H1 (cell line): Measurements from ENCODE around the gene GNAT2. TPM values are rescaled to one million over a fixed set of nuclear protein-coding genes. Genes with fewer than 3 reads are reported as not detected.

Experiments used
- CTCF ChIA-PET: fragments of 300-600 bp; sonication (Branson Sonifier 250); formaldehyde crosslinking; loops from one replicate; lab custom pipeline; 2021; ENCODE audit not compliant: partially characterized antibody; lab: Charles Lee
- POLR2A ChIA-PET: fragments of 300-600 bp; sonication (Branson Sonifier 250); formaldehyde crosslinking; loops from one replicate; lab custom pipeline; 2021; ENCODE audit warnings: inconsistent platforms; ENCODE audit not compliant: partially characterized antibody; lab: Charles Lee
- DNase-seq, 2 experiments: peaks; one replicate each; pipeline versions ENCODE4 v3.0.0 to v3.0.0-alpha.2; 2010 to 2022; ENCODE audit warnings: low spot score in 2 of 2, low read depth in 1 of 2, mixed read lengths in 1 of 2
- FAIRE-seq: peaks from 2 replicates; lab custom pipeline; 2011; peaks lifted over from hg19 to GRCh38; lab: Jason Lieb, UNC
- H2AFZ ChIP-seq: 2 replicates; pipeline ENCODE4 v1.8.1; 2012; ENCODE audit warnings: low read length, inconsistent platforms
- H2AK5ac ChIP-seq: 2 replicates; pipeline ENCODE4 v1.6.1; 2013; ENCODE audit warnings: low read depth, low read length
- H2BK120ac ChIP-seq: replicated peaks from 2 replicates; pipeline ENCODE3; 2013; ENCODE audit warnings: low read depth, low read length, inconsistent platforms
- H2BK12ac ChIP-seq: 2 replicates; pipeline ENCODE4 v1.6.1; 2013; ENCODE audit warnings: low read depth, low read length
- H2BK15ac ChIP-seq: 2 replicates; pipeline ENCODE4 v1.6.1; 2013; ENCODE audit warnings: low read length
- H2BK20ac ChIP-seq: 2 replicates; pipeline ENCODE4 v1.6.1; 2013; ENCODE audit warnings: low read length
- H2BK5ac ChIP-seq: 2 replicates; pipeline ENCODE4 v1.6.1; 2013; ENCODE audit warnings: low read depth, low read length
- H3K14ac ChIP-seq: 2 replicates; pipeline ENCODE4 v1.6.1; 2013; ENCODE audit warnings: inconsistent platforms; ENCODE audit not compliant: insufficient read length
- H3K18ac ChIP-seq: 2 replicates; pipeline ENCODE4 v1.6.1; 2013; ENCODE audit warnings: low read length; ENCODE audit errors: extremely low read depth
- H3K23ac ChIP-seq: 2 replicates; pipeline ENCODE4 v1.6.1; 2013; ENCODE audit warnings: inconsistent platforms; ENCODE audit not compliant: insufficient read length
- H3K23me2 ChIP-seq: 2 replicates; pipeline ENCODE4 v1.6.1; 2013; ENCODE audit warnings: low read depth, low read length
- H3K27ac ChIP-seq: 2 replicates; pipeline ENCODE4 v1.6.1; 2011; ENCODE audit warnings: low read depth, low read length, inconsistent platforms
- H3K27me3 ChIP-seq, 4 experiments: replicated peaks in 1 of 4; 1 replicate in 1 of 4; 2 replicates in 3 of 4; pipeline versions ENCODE4 v1.6.1 to v1.8.1; 2011 to 2013; ENCODE audit warnings: low read length in 3 of 4, mild to moderate bottlenecking in 3 of 4, inconsistent platforms in 2 of 4, mixed read lengths in 2 of 4, moderate library complexity in 1 of 4; ENCODE audit not compliant: control insufficient read depth in 3 of 4, insufficient read depth in 3 of 4; ENCODE audit errors: extremely low read depth in 1 of 4
- H3K36me3 ChIP-seq, 4 experiments: 2 replicates each; pipeline versions ENCODE4 v1.6.1 to v1.8.1; 2011 to 2013; ENCODE audit warnings: mild to moderate bottlenecking in 4 of 4, low read length in 3 of 4, moderate library complexity in 2 of 4, control low read depth in 1 of 4, inconsistent platforms in 1 of 4; ENCODE audit not compliant: insufficient read depth in 4 of 4, control insufficient read depth in 2 of 4
- H3K4ac ChIP-seq: replicated peaks from 2 replicates; pipeline ENCODE3; 2013; ENCODE audit warnings: low read length, low read depth, mixed read lengths, inconsistent platforms; ENCODE audit not compliant: insufficient read length
- H3K4me1 ChIP-seq, 4 experiments: replicated peaks in 1 of 4; 1 replicate in 1 of 4; 2 replicates in 3 of 4; pipeline versions ENCODE4 v1.6.1 to v1.8.1; 2011 to 2013; ENCODE audit warnings: low read length in 3 of 4, inconsistent platforms in 2 of 4, mixed read lengths in 1 of 4; ENCODE audit not compliant: insufficient read depth in 4 of 4, control insufficient read depth in 3 of 4
- H3K4me2 ChIP-seq, 2 experiments: 2 replicates each; pipeline versions ENCODE4 v1.6.1 to v1.8.1; 2011 to 2013; ENCODE audit warnings: low read depth in 2 of 2, low read length in 2 of 2, control low read depth in 1 of 2, inconsistent platforms in 1 of 2, mild to moderate bottlenecking in 1 of 2; ENCODE audit not compliant: insufficient read depth in 1 of 2
- H3K4me3 ChIP-seq, 4 experiments: fragments of 200-600, 300-600 bp in 1 of 4; sonication (generic), shearing (Covaris generic), sonication (Bioruptor Twin) in 1 of 4; 2 replicates each; pipeline versions ENCODE4 v1.5.1 to v1.8.1; 2011 to 2016; ENCODE audit warnings: low read length in 4 of 4, low read depth in 3 of 4, control low read depth in 2 of 4, inconsistent platforms in 2 of 4, mild to moderate bottlenecking in 2 of 4, mixed read lengths in 1 of 4, moderate library complexity in 1 of 4; ENCODE audit not compliant: insufficient read depth in 2 of 4; ENCODE audit errors: extremely low read depth in 1 of 4
- H3K56ac ChIP-seq: replicated peaks from 2 replicates; pipeline ENCODE3; 2013; ENCODE audit warnings: low read depth, mild to moderate bottlenecking, mixed read lengths, low read length, inconsistent platforms; ENCODE audit not compliant: insufficient read length
- H3K79me1 ChIP-seq: 2 replicates; pipeline ENCODE4 v1.6.1; 2013; ENCODE audit warnings: low read depth, low read length, control low read depth
- H3K79me2 ChIP-seq, 2 experiments: 2 replicates each; pipeline versions ENCODE4 v1.6.1 to v1.8.1; 2012 to 2013; ENCODE audit warnings: low read length in 2 of 2, mild to moderate bottlenecking in 2 of 2, inconsistent platforms in 1 of 2; ENCODE audit not compliant: insufficient read depth in 2 of 2, control insufficient read depth in 1 of 2
- H3K9ac ChIP-seq, 4 experiments: replicated peaks in 1 of 4; 1 replicate in 1 of 4; 2 replicates in 3 of 4; pipeline versions ENCODE4 v1.6.1 to v1.8.1; 2011 to 2013; ENCODE audit warnings: low read depth in 3 of 4, low read length in 3 of 4, control low read depth in 2 of 4, mild to moderate bottlenecking in 2 of 4, moderate library complexity in 2 of 4, inconsistent platforms in 1 of 4; ENCODE audit errors: extremely low read depth in 1 of 4
- H3K9me3 ChIP-seq, 2 experiments: 2 replicates each; pipeline versions ENCODE4 v1.6.1 to v1.8.1; 2012 to 2013; ENCODE audit warnings: mild to moderate bottlenecking in 2 of 2, moderate library complexity in 2 of 2, control low read depth in 1 of 2, inconsistent platforms in 1 of 2, low read depth in 1 of 2, low read length in 1 of 2, mixed read lengths in 1 of 2; ENCODE audit not compliant: insufficient read depth in 2 of 2
- H4K20me1 ChIP-seq, 2 experiments: replicated peaks in 1 of 2; 2 replicates each; pipeline versions ENCODE3 to v1.8.1; 2011 to 2013; ENCODE audit warnings: inconsistent platforms in 2 of 2, low read length in 2 of 2, mild to moderate bottlenecking in 1 of 2; ENCODE audit not compliant: insufficient read depth in 2 of 2, control insufficient read depth in 1 of 2
- H4K5ac ChIP-seq: 2 replicates; pipeline ENCODE4 v1.6.1; 2013; ENCODE audit warnings: low read length, low read depth, mixed read lengths, inconsistent platforms; ENCODE audit not compliant: insufficient read length
- H4K8ac ChIP-seq: 2 replicates; pipeline ENCODE4 v1.8.0; 2013; ENCODE audit warnings: mild to moderate bottlenecking, moderate library complexity, low read length, inconsistent platforms; ENCODE audit not compliant: insufficient read depth; ENCODE audit errors: extremely low read depth
- H4K91ac ChIP-seq: replicated peaks from 2 replicates; pipeline ENCODE3; 2013; ENCODE audit warnings: low read length, mixed read lengths, inconsistent platforms; ENCODE audit not compliant: insufficient read length
- CBX5 ChIP-seq: fragments of 300-800, 300-1000 bp; sonication (generic); IDR thresholded peaks from 2 replicates; pipeline ENCODE4 v1.7.1; 2016; ENCODE audit warnings: antibody characterized with exemption, low read length, low read depth
- CEBPB ChIP-seq: IDR thresholded peaks from 2 replicates; pipeline ENCODE4 v1.6.1; 2012; ENCODE audit warnings: low read depth, low read length
- CREB1 ChIP-seq: IDR thresholded peaks from 2 replicates; pipeline ENCODE4 v1.6.1; 2012; ENCODE audit warnings: inconsistent platforms
- EZH2 ChIP-seq: fragments of 200-600 bp; sonication (generic); IDR thresholded peaks from 2 replicates; pipeline ENCODE4 v1.7.1; 2012; ENCODE audit warnings: low read depth, mild to moderate bottlenecking, moderate library complexity, low read length, inconsistent platforms; ENCODE audit not compliant: severe bottlenecking
- GABPA ChIP-seq: IDR thresholded peaks from 2 replicates; pipeline ENCODE4 v1.6.1; 2011; ENCODE audit warnings: mild to moderate bottlenecking, low read length, moderate library complexity, borderline replicate concordance; ENCODE audit not compliant: insufficient read depth
- HDAC2 ChIP-seq, 2 experiments: fragments of 300-600 bp in 1 of 2; sonication (generic) in 1 of 2; IDR thresholded peaks; 2 replicates each; pipeline ENCODE4 v1.6.1; 2011 to 2012; ENCODE audit warnings: low read depth in 2 of 2, low read length in 2 of 2, mild to moderate bottlenecking in 2 of 2, moderate library complexity in 2 of 2, borderline replicate concordance in 1 of 2, inconsistent platforms in 1 of 2
- HDAC6 ChIP-seq: IDR thresholded peaks from one replicate; pipeline ENCODE4 v1.7.1; 2012; ENCODE audit warnings: low read depth, mild to moderate bottlenecking, inconsistent platforms, low read length, moderate library complexity
- KDM5A ChIP-seq: fragments of 200-600 bp; IDR thresholded peaks from 2 replicates; pipeline ENCODE4 v1.7.1; 2012; ENCODE audit warnings: mild to moderate bottlenecking, low read length, inconsistent platforms, mixed read lengths
- NANOG ChIP-seq: IDR thresholded peaks from 2 replicates; pipeline ENCODE4 v1.6.1; 2011; ENCODE audit warnings: low read length, low read depth, mild to moderate bottlenecking, inconsistent platforms; ENCODE audit not compliant: insufficient read depth, poor library complexity, severe bottlenecking
- POU5F1 ChIP-seq: IDR thresholded peaks from 2 replicates; pipeline ENCODE4 v1.6.1; 2011; ENCODE audit warnings: low read depth, mild to moderate bottlenecking, low read length, moderate library complexity
- SIRT6 ChIP-seq: IDR thresholded peaks from one replicate; pipeline ENCODE4 v1.7.1; 2012; ENCODE audit warnings: low read length, inconsistent platforms
- ZNF274 ChIP-seq: IDR thresholded peaks from 2 replicates; pipeline ENCODE4 v1.7.0; 2012; ENCODE audit warnings: low read length, borderline replicate concordance; ENCODE audit errors: extremely low read depth
- WGBS, 2 experiments: shearing (Covaris generic) in 1 of 2; methylation state at CpG; one replicate each; pipeline versions ENCODE4 v1.1.6 to v1.1.7; 2013 to 2015; ENCODE audit warnings: low lambda C conversion rate in 2 of 2, mixed read lengths in 2 of 2, inconsistent platforms in 1 of 2, low coverage in 1 of 2, missing lambda C conversion rate in 1 of 2; ENCODE audit not compliant: insufficient replicate concordance in 2 of 2, insufficient coverage in 1 of 2, insufficient read length in 1 of 2; ENCODE audit errors: extremely low coverage in 1 of 2, missing lambda C conversion rate in 1 of 2; 5-methylcytosine and 5-hydroxymethylcytosine counted together
- polyA plus RNA-seq, 7 experiments: library from polyadenylated mRNA; depleted of rRNA in 3 of 7; stranded (reverse) in 5 of 7; unstranded in 2 of 7; fragments of >200 nt in 5 of 7; fragments of 200-250 nt in 2 of 7; gene quantifications; 1 replicate in 5 of 7; 2 replicates in 1 of 7; 4 replicates in 1 of 7; pipeline versions ENCODE4 v1.2.1 to v1.2.3, GENCODE V29; 2011 to 2013; ENCODE audit warnings: missing spikeins in 2 of 7, mixed read lengths in 2 of 7
- total RNA-seq: library from RNA; stranded (reverse); fragmentation: NEBNext Ultra II Directional; extraction: Animal tissue kit (Norgen Biotek cat#: 25700); gene quantifications from 2 replicates; pipeline ENCODE4 v1.2.1, GENCODE V29; 2021
- TF ChIP-seq, protein P1 (sequence below): IDR thresholded peaks from 2 replicates; pipeline ENCODE4 v1.6.1; 2011; ENCODE audit warnings: low read length, improper control_type of control experiment

Gene GNAT2
- total and polyA plus RNA-seq, 2 of the 8 experiments (the other 6 are each of a cell fraction or from before 2014, with no cell fraction given), result 0.05 TPM; not detected in 1

DNA sequence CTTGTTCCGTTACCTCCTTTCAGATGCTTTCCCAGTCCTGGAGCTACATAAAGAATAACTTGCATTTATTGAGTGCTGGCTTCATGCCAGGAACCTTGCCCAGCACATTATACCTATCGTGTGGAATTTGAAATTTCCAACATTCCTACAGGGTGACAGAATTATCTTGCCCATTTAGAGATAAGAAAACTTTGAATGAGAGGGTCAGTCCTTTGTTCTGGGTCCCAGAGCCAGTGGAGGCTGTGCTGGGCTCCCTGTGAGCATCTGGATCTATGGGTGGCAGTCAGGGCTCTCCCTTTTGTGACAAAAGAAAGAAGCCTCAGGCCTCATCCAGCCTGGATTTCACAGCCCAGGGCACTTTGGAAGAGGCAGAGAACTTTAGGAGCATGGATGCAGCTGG lies 39.7 kb upstream of the GNAT2 start:
- ChIA-PET POLR2A (interaction anchor here (1.0 kb wide), 1 partner anchor 11 kb away, joined by 3 read pairs; no protein-coding TSS in a partner anchor), CTCF (interaction anchor here (1.5 to 11.8 kb wide), 2 partner anchors 19 to 115 kb away, joined by 6 to 185 read pairs; no protein-coding TSS in a partner anchor)
- no peak overlapping the region for H2BK12ac ChIP-seq
- FAIRE-seq, result no peak
- TF ChIP-seq CREB1, result no peak
- TF ChIP-seq POU5F1, result no peak
- no peak for TF ChIP-seq HDAC2 (IDR thresholded peaks at IDR 0.05; ENCODE audit: borderline replicate concordance in 1 of 2, low read depth in 2 of 2, low read length in 2 of 2)
- no peak for TF ChIP-seq ZNF274
- no peak for TF ChIP-seq CEBPB
- TF ChIP-seq KDM5A, result no peak
- no peak for TF ChIP-seq GABPA
- no peak for TF ChIP-seq SIRT6
- TF ChIP-seq, protein P1, sequence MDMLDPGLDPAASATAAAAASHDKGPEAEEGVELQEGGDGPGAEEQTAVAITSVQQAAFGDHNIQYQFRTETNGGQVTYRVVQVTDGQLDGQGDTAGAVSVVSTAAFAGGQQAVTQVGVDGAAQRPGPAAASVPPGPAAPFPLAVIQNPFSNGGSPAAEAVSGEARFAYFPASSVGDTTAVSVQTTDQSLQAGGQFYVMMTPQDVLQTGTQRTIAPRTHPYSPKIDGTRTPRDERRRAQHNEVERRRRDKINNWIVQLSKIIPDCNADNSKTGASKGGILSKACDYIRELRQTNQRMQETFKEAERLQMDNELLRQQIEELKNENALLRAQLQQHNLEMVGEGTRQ, result no peak
- TF ChIP-seq HDAC6, result no peak
- TF ChIP-seq NANOG, result no peak
- TF ChIP-seq CBX5, result no peak
- no peak for TF ChIP-seq EZH2
- no peaks in the 10 kb centered on the region for H3K79me1 ChIP-seq
- no peak overlapping the region for H3K23ac ChIP-seq
- WGBS, 2 experiments, result 100% methylated on average over 2 of the region's 2 CpGs; no CpG with 5 or more reads in 1 of the 2 experiments
- H2AFZ ChIP-seq, result no peak overlapping the region
- H3K36me3 ChIP-seq, result no peaks in the 10 kb centered on the region
- H3K4me2 ChIP-seq, result no peak overlapping the region
- peaks cover 9% of the 10 kb centered on the region for H3K23me2 ChIP-seq
- H2BK5ac ChIP-seq, result no peak overlapping the region
- no peak overlapping the region for H2BK120ac ChIP-seq
- no peaks in the 10 kb centered on the region for H4K20me1 ChIP-seq
- H3K4me3 ChIP-seq, result no peak overlapping the region
- no peak overlapping the region for H2BK15ac ChIP-seq
- 0 out of 7 replicates have a peak, but pooled peaks cover 0 to 3% (median 0%) of the 10 kb centered on the region in 4 experiments for H3K4me1 ChIP-seq
- DNase-seq, result no peak
- no peak overlapping the region for H3K9ac ChIP-seq
- no peaks in the 10 kb centered on the region for H3K9me3 ChIP-seq
- no peak overlapping the region for H3K4ac ChIP-seq
- no peak overlapping the region for H2AK5ac ChIP-seq
- H4K8ac ChIP-seq, result no peak overlapping the region
- no peak overlapping the region for H3K27ac ChIP-seq
- H2BK20ac ChIP-seq, result no peak overlapping the region
- H3K56ac ChIP-seq, result no peak overlapping the region
- H4K5ac ChIP-seq, result no peak overlapping the region
- H3K79me2 ChIP-seq, result no peaks in the 10 kb centered on the region
- no peak overlapping the region for H3K14ac ChIP-seq
- no peak overlapping the region for H3K18ac ChIP-seq
- peaks cover 0 to 5% (median 4%) of the 10 kb centered on the region in 4 experiments; a peak in 5 of 7 replicates for H3K27me3 ChIP-seq
- no peak overlapping the region for H4K91ac ChIP-seq
